Fibroblast of pulmonary artery (primary cell): ENCODE data around the gene DDX20.
A peak's percentile ranks its signal among the peaks of the same experiment; 100 is the strongest.

Experiments used
- DNase-seq: peaks from one replicate; pipeline ENCODE4 v3.0.0-alpha.2; 2010; ENCODE audit warnings: low read depth
- H3K4me3 ChIP-seq: replicated peaks from 2 replicates; pipeline ENCODE4 v1.5.1; 2011; ENCODE audit warnings: low read depth, mild to moderate bottlenecking, control low read depth, low read length, moderate library complexity
- TF ChIP-seq, protein P1 (sequence below): IDR thresholded peaks from 2 replicates; pipeline ENCODE4 v1.5.1; 2011; ENCODE audit warnings: mild to moderate bottlenecking, control low read depth, low read length, inconsistent platforms; ENCODE audit errors: missing control alignments

DDX20 gene

DNA sequence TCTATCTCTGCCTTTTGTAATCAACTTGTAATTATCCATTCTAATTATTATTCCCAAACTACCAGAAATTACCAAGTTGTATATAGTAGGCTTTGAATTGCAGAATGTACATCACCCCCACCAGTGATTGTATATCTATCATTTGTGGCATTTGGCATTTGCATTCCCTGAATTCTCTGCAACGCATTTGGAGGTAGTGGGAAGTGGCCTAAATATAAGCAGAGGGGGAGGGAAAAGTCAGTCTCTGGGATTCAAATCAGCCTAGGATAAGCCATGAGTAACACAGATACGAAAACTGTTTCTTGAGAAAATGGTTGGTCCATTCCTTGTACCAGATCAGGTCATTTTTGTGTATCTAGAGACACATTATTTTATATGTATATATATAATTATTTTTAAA is 20.7 kb downstream of the DDX20 start:
- TF ChIP-seq, protein P1, sequence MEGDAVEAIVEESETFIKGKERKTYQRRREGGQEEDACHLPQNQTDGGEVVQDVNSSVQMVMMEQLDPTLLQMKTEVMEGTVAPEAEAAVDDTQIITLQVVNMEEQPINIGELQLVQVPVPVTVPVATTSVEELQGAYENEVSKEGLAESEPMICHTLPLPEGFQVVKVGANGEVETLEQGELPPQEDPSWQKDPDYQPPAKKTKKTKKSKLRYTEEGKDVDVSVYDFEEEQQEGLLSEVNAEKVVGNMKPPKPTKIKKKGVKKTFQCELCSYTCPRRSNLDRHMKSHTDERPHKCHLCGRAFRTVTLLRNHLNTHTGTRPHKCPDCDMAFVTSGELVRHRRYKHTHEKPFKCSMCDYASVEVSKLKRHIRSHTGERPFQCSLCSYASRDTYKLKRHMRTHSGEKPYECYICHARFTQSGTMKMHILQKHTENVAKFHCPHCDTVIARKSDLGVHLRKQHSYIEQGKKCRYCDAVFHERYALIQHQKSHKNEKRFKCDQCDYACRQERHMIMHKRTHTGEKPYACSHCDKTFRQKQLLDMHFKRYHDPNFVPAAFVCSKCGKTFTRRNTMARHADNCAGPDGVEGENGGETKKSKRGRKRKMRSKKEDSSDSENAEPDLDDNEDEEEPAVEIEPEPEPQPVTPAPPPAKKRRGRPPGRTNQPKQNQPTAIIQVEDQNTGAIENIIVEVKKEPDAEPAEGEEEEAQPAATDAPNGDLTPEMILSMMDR = no peak
- peak; percentile 9 for DNase-seq
- no peak overlapping the region for H3K4me3 ChIP-seq

GRCh38 chr1:111776861-111777260 is 21.2 kb downstream of the DDX20 start:
- TF ChIP-seq, protein P1 = no peak
- H3K4me3 ChIP-seq = no peak overlapping the region
- no peak for DNase-seq

GRCh38 chr1:111777301-111777700 is 21.6 kb downstream of the DDX20 start:
- no peak for DNase-seq
- TF ChIP-seq, protein P1 = no peak
- no peak overlapping the region for H3K4me3 ChIP-seq

- TF ChIP-seq, protein P1 = no peak
- no peak overlapping the region for H3K4me3 ChIP-seq
- DNase-seq = no peak
Measured at GRCh38 chr1:111778066-111778465, 22.4 kb downstream of the DDX20 start.

DNA sequence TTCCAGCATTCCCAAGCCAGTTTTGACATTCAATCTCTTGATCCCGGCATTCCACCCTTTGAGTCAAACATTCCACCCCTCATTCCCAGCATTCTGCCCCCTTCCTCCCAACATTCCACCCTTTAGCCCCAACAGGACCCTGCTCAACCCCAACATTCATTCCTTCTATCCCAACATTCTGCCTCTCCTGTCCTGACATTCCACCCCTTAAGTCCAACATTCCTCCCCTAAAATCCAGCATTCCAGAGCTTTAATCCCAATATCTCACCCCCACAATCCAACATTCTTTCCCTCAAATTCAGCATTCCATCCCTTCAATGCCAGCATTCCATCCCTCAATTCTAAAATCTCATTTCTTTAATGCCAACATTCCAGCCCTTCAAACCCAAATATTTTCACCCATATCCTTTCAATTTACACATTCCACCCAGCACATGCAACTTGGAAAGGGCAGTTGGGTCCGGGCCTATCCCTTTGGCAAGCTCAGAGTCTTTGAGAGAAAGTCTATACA is 22.9 kb downstream of the DDX20 start:
- TF ChIP-seq, protein P1 = no peak
- H3K4me3 ChIP-seq = no peak overlapping the region
- DNase-seq = peak; percentile 32

- TF ChIP-seq, protein P1 = no peak
- DNase-seq = no peak
- H3K4me3 ChIP-seq = no peak overlapping the region
Measured at GRCh38 chr1:111779546-111779945, 23.8 kb downstream of the DDX20 start.

- no peak overlapping the region for H3K4me3 ChIP-seq
- TF ChIP-seq, protein P1 = no peak
- DNase-seq = no peak
Measured at GRCh38 chr1:111784273-111784901, 28.7 kb downstream of the DDX20 start.
